Thyroid gland (tissue), 4 donors: ENCODE results near the gene MAPKAPK2. TPM values are rescaled to one million over a fixed set of nuclear protein-coding genes. Genes with fewer than 3 reads are reported as not detected.

Source experiments
- DNase-seq, 2 donors: peaks; one replicate each; pipeline ENCODE4 v3.0.0-alpha.2; 2019
- H3K27ac ChIP-seq, 3 donors: fragments of 200-600 bp; sonication (generic); 1 replicate in 2 of 3; 2 replicates in 1 of 3; pipeline ENCODE4 v1.5.1; 2016 to 2019; ENCODE audit warnings: mild to moderate bottlenecking in 1 of 3, moderate library complexity in 1 of 3
- H3K27me3 ChIP-seq: fragments of 200-600 bp; sonication (generic); one replicate; pipeline ENCODE4 v1.5.1; 2019
- H3K36me3 ChIP-seq, 2 donors: fragments of 200-600 bp; sonication (generic); one replicate each; pipeline ENCODE4 v1.5.1; 2016 to 2019
- H3K4me1 ChIP-seq, 2 donors: fragments of 200-600 bp; sonication (generic); one replicate each; pipeline ENCODE4 v1.5.1; 2017 to 2019
- H3K4me3 ChIP-seq, 3 donors: fragments of 200-600 bp; sonication (generic); replicated peaks in 1 of 3; 1 replicate in 2 of 3; 2 replicates in 1 of 3; pipeline ENCODE4 v1.5.1; 2016; ENCODE audit warnings: mild to moderate bottlenecking in 1 of 3
- H3K9me3 ChIP-seq: fragments of 200-600 bp; sonication (generic); one replicate; pipeline ENCODE4 v1.5.1; 2017
- POLR2A ChIP-seq, 2 donors: fragments of 450-650 bp; IDR thresholded peaks; one replicate each; pipeline ENCODE4 v1.6.1; 2017; ENCODE audit warnings: antibody characterized with exemption in 2 of 2, mild to moderate bottlenecking in 2 of 2, moderate library complexity in 1 of 2
- WGBS, 2 donors: methylation state at CpG; one replicate each; pipeline ENCODE4 v1.1.5; 2017; 5-methylcytosine and 5-hydroxymethylcytosine counted together
- intact Hi-C: fragments of 100-400 bp; cut with DNase I; formaldehyde crosslinking; loops from one replicate; pipeline ENCODE4 v1.15.1; 2023
- total RNA-seq, 4 donors: library from RNA; depleted of rRNA; stranded (reverse); fragments of >200 nt; gene quantifications; one replicate each; pipeline ENCODE4 v1.2.3, GENCODE V29; 2016
- TF ChIP-seq, protein P1 (sequence below), 6 experiments: fragments of 200-600 bp in 3 of 6; fragments of 450-650 bp in 3 of 6; sonication (generic) in 3 of 6; IDR thresholded peaks; one replicate each; pipeline ENCODE4 v1.5.1; 2016 to 2019; ENCODE audit warnings: antibody characterized with exemption in 6 of 6, mild to moderate bottlenecking in 2 of 6, inconsistent platforms in 1 of 6, moderate library complexity in 1 of 6

MAPKAPK2 gene
- total RNA-seq, 4 donors from 2014 or later = 48.5 to 64.0 (median 59.9) TPM

DNA sequence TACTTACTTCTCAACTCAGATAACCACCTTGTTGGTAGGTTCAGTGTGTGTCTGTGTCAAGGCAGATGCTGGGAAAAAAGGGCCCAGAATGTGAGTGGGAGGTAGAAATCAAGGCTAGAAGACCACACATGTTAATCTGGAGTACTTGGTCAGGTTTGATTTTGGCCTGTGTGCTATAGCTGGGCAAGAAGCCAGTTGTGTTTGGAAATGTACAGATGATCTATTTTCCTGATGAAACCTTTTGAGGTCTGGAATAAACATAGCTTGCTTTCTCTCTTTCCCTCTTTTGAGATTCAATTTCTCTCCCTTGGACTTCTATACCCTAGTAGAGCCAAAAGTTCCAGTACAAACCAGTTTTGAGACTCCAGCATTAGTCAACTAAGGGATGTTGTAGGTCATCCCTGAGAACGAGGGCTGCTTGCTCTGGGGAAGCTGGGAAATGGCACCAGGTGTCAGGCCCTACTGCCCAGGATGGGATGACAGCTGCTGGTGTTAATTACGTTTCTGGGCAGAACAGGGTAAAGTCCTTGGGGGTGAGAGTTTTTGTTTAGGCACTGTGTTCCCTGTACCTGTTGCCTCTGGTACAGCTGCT lies 15.8 kb downstream of the MAPKAPK2 start:
- Histone ChIP-seq H3K4me3 (no peak overlapping the region), H3K9me3 (no peaks in the 10 kb centered on the region), H3K27ac (peak overlapping the region in 2 of 3 donors; percentile 5 to 29), H3K4me1 (peaks cover 22 to 65% of the 10 kb centered on the region in 2 donors), H3K36me3 (no peaks in the 10 kb centered on the region), H3K27me3 (no peaks in the 10 kb centered on the region)
- WGBS, 2 donors = 55 to 72% methylated on average over 2 of the region's 2 CpGs
- no peak for DNase-seq
- TF ChIP-seq, protein P1, sequence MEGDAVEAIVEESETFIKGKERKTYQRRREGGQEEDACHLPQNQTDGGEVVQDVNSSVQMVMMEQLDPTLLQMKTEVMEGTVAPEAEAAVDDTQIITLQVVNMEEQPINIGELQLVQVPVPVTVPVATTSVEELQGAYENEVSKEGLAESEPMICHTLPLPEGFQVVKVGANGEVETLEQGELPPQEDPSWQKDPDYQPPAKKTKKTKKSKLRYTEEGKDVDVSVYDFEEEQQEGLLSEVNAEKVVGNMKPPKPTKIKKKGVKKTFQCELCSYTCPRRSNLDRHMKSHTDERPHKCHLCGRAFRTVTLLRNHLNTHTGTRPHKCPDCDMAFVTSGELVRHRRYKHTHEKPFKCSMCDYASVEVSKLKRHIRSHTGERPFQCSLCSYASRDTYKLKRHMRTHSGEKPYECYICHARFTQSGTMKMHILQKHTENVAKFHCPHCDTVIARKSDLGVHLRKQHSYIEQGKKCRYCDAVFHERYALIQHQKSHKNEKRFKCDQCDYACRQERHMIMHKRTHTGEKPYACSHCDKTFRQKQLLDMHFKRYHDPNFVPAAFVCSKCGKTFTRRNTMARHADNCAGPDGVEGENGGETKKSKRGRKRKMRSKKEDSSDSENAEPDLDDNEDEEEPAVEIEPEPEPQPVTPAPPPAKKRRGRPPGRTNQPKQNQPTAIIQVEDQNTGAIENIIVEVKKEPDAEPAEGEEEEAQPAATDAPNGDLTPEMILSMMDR (IDR thresholded peaks at IDR 0.05) = no peak
- TF ChIP-seq POLR2A (IDR thresholded peaks at IDR 0.05) = no peak
- intact Hi-C loops = no loop called here

DNA sequence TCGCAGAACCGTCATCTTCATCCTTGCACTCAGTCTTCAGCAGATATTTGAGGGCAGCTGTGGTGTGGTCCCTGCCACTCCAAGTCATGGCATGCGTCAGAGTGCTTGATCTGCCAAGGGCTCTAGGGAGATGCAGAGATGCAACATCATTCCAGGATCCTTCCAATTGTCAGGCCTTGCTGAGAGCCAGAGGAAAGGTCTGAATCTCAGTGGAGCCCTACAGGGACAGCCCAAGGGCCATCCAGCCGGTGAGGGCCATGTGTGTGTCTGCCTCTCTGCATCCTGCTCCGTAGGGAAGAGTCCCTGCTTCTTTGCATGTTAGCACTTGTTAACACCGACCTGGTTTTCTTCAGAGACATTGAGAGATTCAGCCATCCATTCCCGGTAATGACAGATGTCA lies 17.6 kb downstream of the MAPKAPK2 start:
- DNase-seq = no peak
- H3K4me3 ChIP-seq = no peak overlapping the region
- TF ChIP-seq, protein P1 (IDR thresholded peaks at IDR 0.05) = no peak
- TF ChIP-seq POLR2A (IDR thresholded peaks at IDR 0.05) = no peak
- H3K27me3 ChIP-seq = no peaks in the 10 kb centered on the region
- no peaks in the 10 kb centered on the region for H3K36me3 ChIP-seq
- H3K27ac ChIP-seq = no peak overlapping the region
- peaks cover 38 to 73% of the 10 kb centered on the region in 2 donors for H3K4me1 ChIP-seq
- intact Hi-C loops = no loop called here
- no peaks in the 10 kb centered on the region for H3K9me3 ChIP-seq
- WGBS, 2 donors = 80 to 84% methylated on average over 7 of the region's 7 CpGs

DNA sequence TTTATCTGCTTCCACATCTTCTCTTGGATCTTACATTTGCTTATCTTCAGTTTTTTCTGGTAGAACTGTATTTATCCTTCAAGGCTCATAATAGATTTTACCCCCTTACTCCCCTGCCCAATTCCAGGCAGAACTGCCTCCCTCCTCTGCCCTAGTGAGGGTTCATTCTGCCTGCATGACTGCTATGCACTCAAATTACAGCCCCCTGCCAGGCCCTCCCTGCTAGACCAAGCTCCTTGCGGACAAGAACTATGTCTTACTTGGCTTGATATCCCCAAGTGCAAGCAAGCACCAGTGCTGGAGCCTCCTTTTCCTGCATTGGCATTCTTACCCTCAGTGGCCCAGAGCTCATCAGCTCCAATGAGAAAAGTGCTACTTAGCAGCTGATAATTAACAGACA lies 18.1 kb downstream of the MAPKAPK2 start:
- Histone ChIP-seq H3K27ac (no peak overlapping the region), H3K9me3 (no peaks in the 10 kb centered on the region), H3K4me3 (no peak overlapping the region), H3K36me3 (no peaks in the 10 kb centered on the region), H3K4me1 (peaks cover 44 to 76% of the 10 kb centered on the region in 2 donors), H3K27me3 (no peaks in the 10 kb centered on the region)
- WGBS, 2 donors = 94 to 96% methylated on average over 1 of the region's 1 CpG
- intact Hi-C loops = no loop called here
- no peak for DNase-seq
- no peak for TF ChIP-seq POLR2A (IDR thresholded peaks at IDR 0.05)
- TF ChIP-seq, protein P1 (IDR thresholded peaks at IDR 0.05) = no peak

DNA sequence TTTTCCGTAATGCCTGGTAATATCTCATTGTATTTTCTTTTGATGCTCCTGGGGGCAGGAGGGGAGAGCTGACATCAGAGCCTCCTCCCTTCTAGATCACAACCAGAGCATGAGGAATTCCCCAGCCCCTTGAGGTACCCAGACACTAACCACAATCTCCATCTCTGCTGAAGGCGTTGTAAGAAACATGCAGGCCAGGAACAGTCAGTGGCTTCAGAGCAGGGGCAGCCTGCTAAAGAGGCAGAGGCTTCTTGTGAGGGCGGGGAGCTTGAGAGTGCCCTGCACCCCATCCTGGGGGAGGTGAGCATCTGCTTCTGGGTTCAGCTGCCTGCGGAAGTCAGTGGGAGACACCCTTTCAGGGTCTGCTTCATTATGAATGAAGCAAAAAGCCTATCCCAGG lies 19.0 kb downstream of the MAPKAPK2 start:
- WGBS, 2 donors = 74 to 76% methylated on average over 4 of the region's 4 CpGs
- Histone ChIP-seq H3K9me3 (no peaks in the 10 kb centered on the region), H3K4me3 (no peak overlapping the region), H3K27ac (no peak overlapping the region), H3K27me3 (no peaks in the 10 kb centered on the region), H3K36me3 (no peaks in the 10 kb centered on the region), H3K4me1 (peaks cover 50 to 83% of the 10 kb centered on the region in 2 donors)
- intact Hi-C loops = no loop called here
- DNase-seq = no peak
- no peak for TF ChIP-seq POLR2A (IDR thresholded peaks at IDR 0.05)
- TF ChIP-seq, protein P1 (IDR thresholded peaks at IDR 0.05) = no peak

DNA sequence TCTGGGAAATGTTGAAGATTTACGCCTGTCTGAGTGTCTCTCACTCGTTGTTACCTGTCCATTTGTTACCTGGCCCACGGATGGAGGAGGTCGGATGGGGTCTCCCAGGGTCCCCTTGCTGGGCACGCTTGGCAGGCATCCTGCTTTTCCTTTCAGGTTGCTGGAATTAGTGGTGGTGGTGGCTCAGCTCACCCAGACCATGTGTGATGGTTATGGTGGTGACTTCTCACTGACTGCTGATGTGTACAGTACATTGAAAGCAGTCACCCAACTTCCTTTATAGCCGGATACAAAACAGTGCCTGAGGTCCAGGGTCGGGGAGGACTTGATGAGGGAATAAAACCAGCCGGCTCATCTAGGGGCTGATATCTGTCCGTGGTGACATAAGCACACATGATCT lies 19.5 kb downstream of the MAPKAPK2 start:
- H3K9me3 ChIP-seq = no peaks in the 10 kb centered on the region
- intact Hi-C loops = no loop called here
- TF ChIP-seq, protein P1 (IDR thresholded peaks at IDR 0.05) = no peak
- no peak for TF ChIP-seq POLR2A (IDR thresholded peaks at IDR 0.05)
- H3K4me1 ChIP-seq = peaks cover 56 to 87% of the 10 kb centered on the region in 2 donors
- no peak overlapping the region for H3K4me3 ChIP-seq
- H3K27me3 ChIP-seq = no peaks in the 10 kb centered on the region
- 86 to 91% methylated on average over 9 of the region's 9 CpGs for WGBS, 2 donors
- H3K27ac ChIP-seq = no peak overlapping the region
- H3K36me3 ChIP-seq = no peaks in the 10 kb centered on the region
- DNase-seq = no peak
